ENCODE measurements around the gene TM9SF2.
"Not testable (repeated sequence)": the region's sequence is repeated elsewhere in the genome, so short reads cannot be mapped to it uniquely, and the experiment has no call there.

Gene TM9SF2

DNA sequence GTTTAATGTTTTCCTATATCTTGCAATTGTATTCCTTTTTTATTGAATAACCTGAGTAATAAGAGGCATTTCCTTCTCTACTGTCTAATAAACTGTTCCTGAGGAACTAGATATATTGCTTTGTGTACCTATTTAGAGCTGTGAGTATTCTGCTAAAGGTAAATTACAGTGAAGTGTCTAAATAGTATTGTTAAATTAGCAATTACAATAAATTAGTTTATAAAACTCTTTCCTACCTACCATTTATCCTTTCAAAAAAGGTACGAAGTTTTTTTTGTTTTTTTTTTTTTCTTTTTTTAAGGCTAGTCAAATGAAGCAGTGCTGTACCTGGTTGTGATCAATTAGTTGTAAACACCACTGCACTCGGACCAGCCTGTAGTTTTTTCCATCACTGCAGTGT lies 34.8 kb downstream of the TM9SF2 start:
- DNase-seq (ENCODE audit: low spot score), result no peak

- no peak for DNase-seq (ENCODE audit: low spot score)
Measured at GRCh38 chr13:99540530-99540929, 39.3 kb downstream of the TM9SF2 start.

DNA sequence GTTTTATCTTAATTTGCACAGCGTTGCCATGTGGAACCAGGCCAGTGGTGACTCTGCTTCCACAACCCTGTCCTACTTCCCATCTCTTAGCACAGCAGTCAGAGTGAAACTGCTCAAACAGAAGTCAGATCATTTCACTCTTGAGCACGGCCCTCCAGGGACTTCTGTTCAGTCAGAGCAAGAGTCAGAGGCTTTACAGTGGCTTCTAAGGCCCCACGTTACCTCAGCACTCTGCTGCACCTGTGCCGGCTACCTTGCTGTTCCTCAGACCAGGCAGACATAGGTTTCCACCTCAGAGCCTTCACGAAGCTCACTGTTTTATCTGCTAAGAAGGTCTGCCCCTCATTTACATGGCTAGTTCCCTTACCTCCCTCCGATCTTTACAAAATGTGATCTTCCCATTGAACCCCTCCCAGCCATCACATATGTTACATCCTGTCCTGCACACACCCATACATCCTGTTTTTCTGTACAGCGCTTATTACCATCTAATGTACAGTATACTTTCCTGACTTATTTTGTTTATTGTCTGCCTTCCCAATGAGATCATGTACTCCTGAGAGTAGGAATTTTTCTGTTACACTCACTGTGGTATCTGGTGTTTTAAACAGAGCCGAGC lies 41.6 kb downstream of the TM9SF2 start:
- DNase-seq (ENCODE audit: low spot score), result no peak

GRCh38 chr13:99545361-99545760 lies 44.1 kb downstream of the TM9SF2 start:
- DNase-seq (ENCODE audit: low spot score), result no peak

DNA sequence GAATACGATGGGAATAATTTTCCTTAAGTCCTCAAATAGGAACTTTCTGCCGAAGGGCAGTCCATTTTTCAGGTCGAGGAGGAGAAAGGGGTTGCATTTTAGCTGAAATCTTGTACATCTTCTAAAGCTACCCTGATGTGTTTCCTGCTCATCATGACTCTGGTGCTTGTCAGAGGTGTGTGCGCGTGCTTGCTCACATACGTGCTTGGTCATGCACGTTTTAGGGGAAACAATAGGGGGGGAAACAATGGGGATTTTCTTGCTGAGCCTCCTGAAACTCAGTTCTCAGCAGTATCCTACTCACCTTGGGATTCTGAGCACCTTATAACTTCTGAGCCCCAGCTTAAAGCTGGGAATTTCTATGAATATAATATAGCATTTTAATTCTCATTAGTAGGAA lies 44.7 kb downstream of the TM9SF2 start:
- no peak for DNase-seq (ENCODE audit: low spot score)

DNA sequence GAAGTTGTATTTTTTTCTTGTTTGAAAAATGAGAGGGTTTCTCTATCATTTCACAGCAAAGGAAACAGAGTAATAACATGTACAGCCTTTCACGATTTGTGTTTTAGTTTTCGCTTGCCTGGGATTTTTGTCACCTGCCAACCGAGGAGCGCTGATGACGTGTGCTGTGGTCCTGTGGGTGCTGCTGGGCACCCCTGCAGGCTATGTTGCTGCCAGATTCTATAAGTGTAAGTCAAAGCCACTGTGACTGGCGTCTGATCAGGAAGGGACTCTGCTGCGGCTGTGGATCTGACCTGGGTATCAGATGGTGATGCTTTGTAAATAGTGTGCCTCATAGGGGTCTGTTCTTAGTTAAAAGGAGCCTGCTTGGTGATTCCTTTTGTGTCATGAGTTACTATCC lies 45.6 kb downstream of the TM9SF2 start:
- no peak for DNase-seq (ENCODE audit: low spot score)

- DNase-seq (ENCODE audit: low spot score), result no peak
Measured at GRCh38 chr13:99548448-99548847, 47.2 kb downstream of the TM9SF2 start.

GRCh38 chr13:99553033-99553432 lies 51.8 kb downstream of the TM9SF2 start:
- no peak for DNase-seq (ENCODE audit: low spot score)

- DNase-seq (ENCODE audit: low spot score), result no peak
Measured at GRCh38 chr13:99555149-99555548, 53.9 kb downstream of the TM9SF2 start.

DNA sequence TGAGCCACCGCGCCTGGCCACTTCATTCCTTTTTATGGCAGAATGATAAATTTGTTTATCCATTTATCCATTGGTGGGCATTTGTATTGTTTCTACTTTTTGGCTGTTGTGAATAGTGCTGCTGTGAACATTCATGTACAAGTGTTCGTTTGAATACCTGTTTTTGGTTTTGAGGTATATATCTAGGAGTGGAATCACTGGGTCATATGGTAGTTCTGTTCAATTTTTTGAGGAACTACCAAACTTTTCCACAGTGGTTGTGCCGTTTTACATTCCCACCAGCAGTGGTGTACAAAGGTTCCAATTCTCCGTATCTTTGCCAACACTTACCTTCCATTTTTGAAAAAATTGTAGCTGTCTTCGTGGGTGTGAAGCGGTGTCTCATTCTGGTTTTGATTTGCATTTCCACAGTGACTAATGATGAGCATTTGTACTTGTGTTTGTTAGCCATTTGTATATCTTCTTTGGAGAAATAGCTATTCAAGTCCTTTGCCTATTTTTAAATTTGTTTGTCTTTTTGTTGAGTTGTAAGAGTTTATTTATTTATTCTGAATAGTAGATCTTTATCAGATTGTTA lies 55.7 kb downstream of the TM9SF2 start:
- DNase-seq (ENCODE audit: low spot score), result no peak

DNA sequence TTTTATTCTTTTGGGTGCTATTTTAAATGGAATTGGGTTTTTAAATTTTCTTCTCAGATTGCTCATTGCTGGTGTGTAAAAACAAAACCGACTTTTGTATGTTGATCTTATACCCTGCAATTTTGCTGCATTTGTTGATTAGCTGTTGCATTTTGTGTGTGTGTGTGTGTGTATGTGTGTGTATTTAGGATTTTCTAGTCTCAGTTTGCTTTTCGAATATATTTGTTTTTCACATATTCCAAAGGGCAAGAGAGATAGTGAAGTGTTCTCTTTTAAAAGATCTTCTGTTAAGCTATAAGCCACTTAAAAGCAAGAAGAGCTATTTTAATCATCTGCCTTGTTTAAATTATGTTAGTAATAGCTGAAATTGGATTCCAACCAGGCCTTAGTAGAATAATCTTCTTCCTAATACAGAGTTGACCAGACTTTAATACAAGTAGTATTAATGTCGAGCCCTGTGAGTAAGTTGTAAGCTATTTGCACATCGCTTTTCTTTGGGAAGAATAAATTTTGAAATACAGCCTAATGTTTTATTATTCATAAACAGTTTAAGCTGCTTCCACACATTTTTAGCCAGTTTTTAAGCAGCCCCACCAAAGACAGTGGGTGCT lies 57.4 kb downstream of the TM9SF2 start:
- DNase-seq (ENCODE audit: low spot score), result no peak

DNA sequence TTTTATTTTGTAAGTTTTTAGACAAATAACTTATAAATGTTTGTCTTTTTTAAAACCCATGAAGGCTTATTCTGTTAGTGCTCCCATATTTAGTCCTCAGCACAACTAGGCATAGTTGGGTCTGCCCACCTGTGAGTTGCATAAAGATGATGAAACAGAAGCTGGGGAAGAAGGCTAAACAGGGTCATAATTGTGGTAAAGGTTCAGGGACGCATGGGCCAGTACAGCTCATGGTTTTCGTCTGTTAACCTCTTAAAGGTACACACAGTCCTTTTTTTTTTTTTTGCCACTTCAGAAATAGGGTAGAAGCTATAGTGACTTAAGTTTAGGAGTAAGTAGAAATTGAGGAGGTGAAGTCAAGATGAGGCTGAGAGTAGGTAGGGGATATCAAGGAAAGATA lies 58.3 kb downstream of the TM9SF2 start:
- no peak for DNase-seq (ENCODE audit: low spot score)

- no peak for DNase-seq (ENCODE audit: low spot score)
Measured at GRCh38 chr13:99563404-99563803, 62.1 kb downstream of the TM9SF2 start.

- no peak for DNase-seq (ENCODE audit: low spot score)
Measured at GRCh38 chr13:99564386-99564785, 63.1 kb downstream of the TM9SF2 start.

DNA sequence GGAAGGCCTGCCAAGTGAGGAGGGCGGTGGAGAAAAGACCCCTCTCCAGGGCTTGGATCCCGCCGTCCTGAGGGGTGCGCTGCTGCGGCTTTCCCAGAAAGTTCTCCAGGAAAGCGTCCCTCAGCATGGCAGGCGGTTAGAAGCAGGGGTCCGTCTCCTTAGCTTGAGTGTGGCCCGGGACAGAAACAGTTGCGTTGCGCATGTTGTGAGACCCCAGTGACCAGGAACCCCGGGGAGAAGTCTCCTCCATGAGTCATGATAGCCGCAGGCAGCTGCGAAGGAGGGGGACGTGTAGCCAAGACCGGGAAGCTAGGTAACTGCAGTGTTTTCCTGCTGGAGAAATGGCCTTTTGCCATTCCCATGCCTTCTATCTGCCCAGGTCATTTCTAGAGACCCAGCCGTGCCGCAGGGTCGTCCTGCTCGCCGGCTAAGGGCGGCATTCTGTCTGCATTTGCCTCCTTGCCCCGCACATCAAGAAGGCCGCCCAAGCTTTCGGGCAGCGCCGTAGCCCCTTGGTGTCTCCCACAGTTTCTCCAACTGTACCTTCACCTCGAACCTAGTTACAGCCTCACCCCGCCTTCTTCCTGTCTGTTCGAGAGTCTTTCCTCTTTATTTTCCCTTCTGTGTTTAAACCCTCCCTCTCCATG lies 64.3 kb downstream of the TM9SF2 start:
- DNase-seq (ENCODE audit: low spot score), result no peak

- no peak for DNase-seq (ENCODE audit: low spot score)
Measured at GRCh38 chr13:99566125-99567083, 65.1 kb downstream of the TM9SF2 start.

- not testable (repeated sequence) for DNase-seq (ENCODE audit: low spot score)
Measured at GRCh38 chr13:99568901-99569300, 67.6 kb downstream of the TM9SF2 start.

- DNase-seq (ENCODE audit: low spot score), result no peak
Measured at GRCh38 chr13:99572131-99572530, 70.9 kb downstream of the TM9SF2 start.

DNA sequence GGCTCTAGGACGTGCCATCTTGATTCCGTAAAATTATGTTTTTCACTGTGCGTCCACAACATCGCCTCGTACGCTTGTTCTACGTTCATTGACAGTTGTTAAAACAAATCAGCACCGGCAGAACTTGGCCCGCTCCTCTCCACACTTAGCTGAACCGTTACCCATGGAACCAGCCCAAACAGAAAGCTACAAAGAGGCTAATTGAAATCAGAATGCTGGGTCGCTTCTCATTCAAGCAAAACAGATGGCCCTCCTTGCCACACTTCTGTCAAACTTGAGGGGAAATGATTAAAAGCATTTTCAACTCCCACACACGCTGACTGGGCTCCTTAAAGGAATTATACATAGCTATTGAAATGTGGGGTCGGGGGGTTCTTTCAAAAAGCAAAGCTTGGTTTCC lies 71.6 kb downstream of the TM9SF2 start:
- DNase-seq (ENCODE audit: low spot score), result no peak

GRCh38 chr13:99575376-99576120 lies 74.3 kb downstream of the TM9SF2 start:
- DNase-seq (ENCODE audit: low spot score), result no peak

Data from SK-N-DZ (cell line).